ENCODE measurements around the gene BLZF1. TPM values are rescaled to one million over a fixed set of nuclear protein-coding genes. Genes with fewer than 3 reads are reported as not detected.

The BLZF1 gene, protein sequence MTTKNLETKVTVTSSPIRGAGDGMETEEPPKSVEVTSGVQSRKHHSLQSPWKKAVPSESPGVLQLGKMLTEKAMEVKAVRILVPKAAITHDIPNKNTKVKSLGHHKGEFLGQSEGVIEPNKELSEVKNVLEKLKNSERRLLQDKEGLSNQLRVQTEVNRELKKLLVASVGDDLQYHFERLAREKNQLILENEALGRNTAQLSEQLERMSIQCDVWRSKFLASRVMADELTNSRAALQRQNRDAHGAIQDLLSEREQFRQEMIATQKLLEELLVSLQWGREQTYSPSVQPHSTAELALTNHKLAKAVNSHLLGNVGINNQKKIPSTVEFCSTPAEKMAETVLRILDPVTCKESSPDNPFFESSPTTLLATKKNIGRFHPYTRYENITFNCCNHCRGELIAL
- 16.2 and 23.0 TPM in 2 replicates for polyA plus RNA-seq (2011; rRNA removed)
- 7.6 and 14.3 TPM in 2 replicates for polyA minus RNA-seq (2011; rRNA and poly(A)+ RNA removed)

- H3K27ac ChIP-seq (ENCODE audit: low read depth, low read length), result peak within 1 kb of the TSS; percentile 80
- ChIA-PET POLR2A (interaction anchor here (1.0 to 1.4 kb wide), 3 partner anchors 118 to 261 kb away, joined by 3 to 8 read pairs (median 4); partner anchors contain the start of genes ATP1B1 and SLC19A2), CTCF (interaction anchor here (1.2 to 4.7 kb wide), 4 partner anchors 11 to 765 kb away, joined by 3 to 24 read pairs (median 4); no protein-coding TSS in a partner anchor)
- no peaks in the 10 kb centered on the region; the same call in 1 of the 2 replicates for H3K9me3 ChIP-seq (ENCODE audit: control insufficient read depth, insufficient read depth, low read length)
- TF ChIP-seq CTCF (IDR thresholded peaks at IDR 0.05; ENCODE audit: low read depth, low read length), result no peak
- peak; percentile 88 for DNase-seq (ENCODE audit: low read depth, low spot score)
- no peaks in the 10 kb centered on the region for H3K27me3 ChIP-seq (ENCODE audit: control insufficient read depth, insufficient read depth, low read length)
- peak within 1 kb of the TSS; percentile 88 for H3K4me3 ChIP-seq (ENCODE audit: low read depth, low read length)
Observed at GRCh38 chr1:169367686-169368405, at the start of gene BLZF1, which contains the start of gene NME7. Gene BLZF1, plus strand, starts transcription at chr1:169368195. Its CDS starts 1,328 bp downstream, at chr1:169369523. Gene NME7, minus strand, starts transcription at chr1:169367797. Its CDS starts 87 bp downstream, at chr1:169367710.

GRCh38 chr1:169318536-169319244 lies 49.3 kb upstream of the BLZF1 start:
- H3K27ac ChIP-seq (ENCODE audit: low read depth, low read length), result no peak overlapping the region
- no peak for TF ChIP-seq CTCF (IDR thresholded peaks at IDR 0.05; ENCODE audit: low read depth, low read length)
- H3K27me3 ChIP-seq (ENCODE audit: control insufficient read depth, insufficient read depth, low read length), result no peaks in the 10 kb centered on the region
- CTCF ChIA-PET, result interaction anchor here (1.0 kb wide), 1 partner anchor 29 kb away, joined by 3 read pairs; no protein-coding TSS in a partner anchor
- H3K9me3 ChIP-seq (ENCODE audit: control insufficient read depth, insufficient read depth, low read length), result no peaks in the 10 kb centered on the region
- H3K4me3 ChIP-seq (ENCODE audit: low read depth, low read length), result no peak overlapping the region
- no peak for DNase-seq (ENCODE audit: low read depth, low spot score)
- POLR2A ChIA-PET, result no interaction called here

GRCh38 chr1:169321539-169321938 lies 46.5 kb upstream of the BLZF1 start:
- no peak overlapping the region for H3K4me3 ChIP-seq (ENCODE audit: low read depth, low read length)
- H3K27me3 ChIP-seq (ENCODE audit: control insufficient read depth, insufficient read depth, low read length), result no peaks in the 10 kb centered on the region
- CTCF ChIA-PET, result interaction anchor here (1.6 kb wide), 1 partner anchor 27 kb away, joined by 8 read pairs; no protein-coding TSS in a partner anchor
- POLR2A ChIA-PET, result no interaction called here
- no peak for TF ChIP-seq CTCF (IDR thresholded peaks at IDR 0.05; ENCODE audit: low read depth, low read length)
- no peaks in the 10 kb centered on the region for H3K9me3 ChIP-seq (ENCODE audit: control insufficient read depth, insufficient read depth, low read length)
- DNase-seq (ENCODE audit: low read depth, low spot score), result no peak
- no peak overlapping the region for H3K27ac ChIP-seq (ENCODE audit: low read depth, low read length)

GRCh38 chr1:169322138-169322537 lies 45.9 kb upstream of the BLZF1 start:
- Histone ChIP-seq H3K27ac (ENCODE audit: low read depth, low read length) (no peak overlapping the region), H3K9me3 (ENCODE audit: control insufficient read depth, insufficient read depth, low read length) (no peaks in the 10 kb centered on the region), H3K27me3 (ENCODE audit: control insufficient read depth, insufficient read depth, low read length) (no peaks in the 10 kb centered on the region), H3K4me3 (ENCODE audit: low read depth, low read length) (no peak overlapping the region)
- POLR2A ChIA-PET, result no interaction called here
- no peak for TF ChIP-seq CTCF (IDR thresholded peaks at IDR 0.05; ENCODE audit: low read depth, low read length)
- CTCF ChIA-PET, result interaction anchor here (1.6 kb wide), 1 partner anchor 27 kb away, joined by 8 read pairs; no protein-coding TSS in a partner anchor
- no peak for DNase-seq (ENCODE audit: low read depth, low spot score)
